Neural progenitor cell (in vitro differentiated cells): ENCODE results near the gene SFT2D3. TPM values are rescaled to one million over a fixed set of nuclear protein-coding genes. Genes with fewer than 3 reads are reported as not detected.

ENCODE experiments used
- DNase-seq: peaks from one replicate; pipeline ENCODE4 v3.0.0-alpha.2; 2016; ENCODE audit warnings: low spot score
- H2AFZ ChIP-seq: fragments of 200-600 bp; sonication (generic); replicated peaks from 2 replicates; pipeline ENCODE4 v1.6.1; 2016; ENCODE audit warnings: antibody characterized with exemption
- H3F3A ChIP-seq: fragments of 200-600 bp; sonication (generic); 2 replicates; pipeline ENCODE4 v1.6.1; 2016; ENCODE audit warnings: antibody characterized with exemption, low read depth
- H3K27ac ChIP-seq: fragments of 200-600 bp; sonication (generic); 2 replicates; pipeline ENCODE4 v1.5.1; 2016; ENCODE audit warnings: mild to moderate bottlenecking
- H3K27me3 ChIP-seq: fragments of 200-600 bp; sonication (generic); 2 replicates; pipeline ENCODE4 v1.6.1; 2016; ENCODE audit warnings: mild to moderate bottlenecking, moderate library complexity
- H3K36me3 ChIP-seq: fragments of 200-600 bp; sonication (generic); 2 replicates; pipeline ENCODE4 v1.5.1; 2016
- H3K4me1 ChIP-seq: fragments of 200-600 bp; sonication (generic); 2 replicates; pipeline ENCODE4 v1.6.1; 2016; ENCODE audit warnings: mixed run types
- H3K4me2 ChIP-seq: fragments of 200-600 bp; sonication (generic); 2 replicates; pipeline ENCODE4 v1.6.1; 2016
- H3K4me3 ChIP-seq: fragments of 200-600 bp; sonication (generic); 2 replicates; pipeline ENCODE4 v1.5.1; 2016
- H3K79me2 ChIP-seq: fragments of 200-600 bp; sonication (generic); 2 replicates; pipeline ENCODE4 v1.6.1; 2016; ENCODE audit warnings: low read depth
- H3K9ac ChIP-seq: fragments of 200-600 bp; sonication (generic); 2 replicates; pipeline ENCODE4 v1.6.1; 2016
- H3K9me3 ChIP-seq: fragments of 200-600 bp; sonication (generic); 2 replicates; pipeline ENCODE4 v1.5.1; 2016; ENCODE audit warnings: low read depth
- H4K20me1 ChIP-seq: fragments of 200-600 bp; sonication (generic); 2 replicates; pipeline ENCODE4 v1.6.1; 2016; ENCODE audit warnings: low read depth
- H3K27ac Mint-ChIP-seq: 3 replicates; pipeline ENCODE4 v1.8.0; 2021; ENCODE audit warnings: mixed read lengths
- H3K27me3 Mint-ChIP-seq: 2 replicates; pipeline ENCODE4 v1.8.0; 2022; ENCODE audit warnings: low read depth, mild to moderate bottlenecking, inconsistent platforms, moderate library complexity, mixed read lengths; ENCODE audit not compliant: insufficient read depth
- H3K36me3 Mint-ChIP-seq: 3 replicates; pipeline ENCODE4 v1.8.0; 2021; ENCODE audit warnings: mixed read lengths
- H3K4me1 Mint-ChIP-seq: 3 replicates; pipeline ENCODE4 v1.8.0; 2021; ENCODE audit warnings: mixed read lengths
- H3K4me3 Mint-ChIP-seq: 3 replicates; pipeline ENCODE4 v1.8.0; 2021; ENCODE audit warnings: mild to moderate bottlenecking, moderate library complexity, mixed read lengths
- H3K9me3 Mint-ChIP-seq: 3 replicates; pipeline ENCODE4 v1.8.0; 2020; ENCODE audit warnings: mixed read lengths
- CTCF ChIP-seq: fragments of 200-600 bp; sonication (generic); IDR thresholded peaks from 2 replicates; pipeline ENCODE4 v1.5.1; 2017; ENCODE audit warnings: antibody characterized with exemption, mild to moderate bottlenecking
- EZH2 ChIP-seq: fragments of 200-600 bp; sonication (generic); IDR thresholded peaks from 2 replicates; pipeline ENCODE4 v1.6.1; 2017; ENCODE audit warnings: antibody characterized with exemption, mild to moderate bottlenecking, moderate library complexity
- EZH2phosphoT487 ChIP-seq: fragments of 200-600 bp; sonication (generic); IDR thresholded peaks from 2 replicates; pipeline ENCODE4 v1.6.1; 2017; ENCODE audit warnings: antibody characterized with exemption
- total RNA-seq: library from RNA; depleted of rRNA; stranded (reverse); fragments of >200 nt; gene quantifications from 2 replicates; pipeline ENCODE4 v1.2.3, GENCODE V29; 2015; ENCODE audit warnings: low replicate concordance

SFT2D3 gene
- total RNA-seq, 1 donor from 2014 or later, result 30.6 TPM

- H3K9me3 ChIP-seq, result no peaks in the 10 kb centered on the region
- H3K36me3 ChIP-seq, result no peaks in the 10 kb centered on the region
- peaks cover 27% of the 10 kb centered on the region for H3K4me1 Mint-ChIP-seq
- no peak overlapping the region for H3K27ac Mint-ChIP-seq
- H3K9me3 Mint-ChIP-seq, result peaks cover 2% of the 10 kb centered on the region
- no peak overlapping the region for H3K4me2 ChIP-seq
- TF ChIP-seq EZH2phosphoT487 (no peak), EZH2 (no peak), CTCF (no peak)
- H4K20me1 ChIP-seq, result no peaks in the 10 kb centered on the region
- H3K4me1 ChIP-seq, result no peaks in the 10 kb centered on the region
- no peaks in the 10 kb centered on the region for H3K36me3 Mint-ChIP-seq
- H3K9ac ChIP-seq, result no peak overlapping the region
- H3K27ac ChIP-seq, result no peak overlapping the region
- H3K27me3 ChIP-seq, result peaks cover 7% of the 10 kb centered on the region
- no peaks in the 10 kb centered on the region for H3K79me2 ChIP-seq
- no peaks in the 10 kb centered on the region for H3F3A ChIP-seq
- H2AFZ ChIP-seq, result no peak overlapping the region
- no peak overlapping the region for H3K4me3 ChIP-seq
- no peak for DNase-seq
- H3K4me3 Mint-ChIP-seq, result no peak overlapping the region
- peaks cover 8% of the 10 kb centered on the region for H3K27me3 Mint-ChIP-seq
These were observed 18.2 kb upstream of the SFT2D3 start for GRCh38 chr2:127683056-127683455.

- Mint-ChIP-seq H3K4me1 (peaks cover 27% of the 10 kb centered on the region), H3K27ac (no peak overlapping the region), H3K9me3 (peaks cover 8% of the 10 kb centered on the region), H3K36me3 (no peaks in the 10 kb centered on the region), H3K4me3 (no peak overlapping the region), H3K27me3 (peaks cover 8% of the 10 kb centered on the region)
- no peak overlapping the region for H3K9ac ChIP-seq
- no peaks in the 10 kb centered on the region for H3K36me3 ChIP-seq
- no peak overlapping the region for H2AFZ ChIP-seq
- no peaks in the 10 kb centered on the region for H3K9me3 ChIP-seq
- H3K4me2 ChIP-seq, result no peak overlapping the region
- TF ChIP-seq EZH2phosphoT487 (no peak), CTCF (no peak), EZH2 (no peak)
- H3F3A ChIP-seq, result no peaks in the 10 kb centered on the region
- no peaks in the 10 kb centered on the region for H3K4me1 ChIP-seq
- H3K27me3 ChIP-seq, result no peaks in the 10 kb centered on the region
- H4K20me1 ChIP-seq, result no peaks in the 10 kb centered on the region
- no peak for DNase-seq
- no peak overlapping the region for H3K27ac ChIP-seq
- H3K79me2 ChIP-seq, result no peaks in the 10 kb centered on the region
- no peak overlapping the region for H3K4me3 ChIP-seq
These were observed 17.5 kb upstream of the SFT2D3 start for GRCh38 chr2:127683757-127684156.

GRCh38 chr2:127685410-127686080 is 15.8 kb upstream of the SFT2D3 start:
- no peaks in the 10 kb centered on the region for H3K79me2 ChIP-seq
- H3K4me1 ChIP-seq, result no peaks in the 10 kb centered on the region
- H3K9me3 Mint-ChIP-seq, result peaks cover 21% of the 10 kb centered on the region
- H3K9me3 ChIP-seq, result no peaks in the 10 kb centered on the region
- H3K9ac ChIP-seq, result no peak overlapping the region
- H2AFZ ChIP-seq, result peak overlapping the region; percentile 34
- H3K27me3 ChIP-seq, result no peaks in the 10 kb centered on the region
- H3F3A ChIP-seq, result no peaks in the 10 kb centered on the region
- H3K4me2 ChIP-seq, result no peak overlapping the region
- DNase-seq, result no peak
- no peak for TF ChIP-seq CTCF
- no peak for TF ChIP-seq EZH2phosphoT487
- no peak for TF ChIP-seq EZH2
- H3K36me3 ChIP-seq, result no peaks in the 10 kb centered on the region
- H3K36me3 Mint-ChIP-seq, result no peaks in the 10 kb centered on the region
- peaks cover 25% of the 10 kb centered on the region for H3K4me1 Mint-ChIP-seq
- H3K27ac ChIP-seq, result no peak overlapping the region
- no peak overlapping the region for H3K4me3 ChIP-seq
- peaks cover 8% of the 10 kb centered on the region for H3K27me3 Mint-ChIP-seq
- H4K20me1 ChIP-seq, result no peaks in the 10 kb centered on the region
- no peak overlapping the region for H3K4me3 Mint-ChIP-seq
- H3K27ac Mint-ChIP-seq, result no peak overlapping the region
